HG02852 (cell line): ENCODE measurements around the gene IFRD2.
A peak's percentile ranks its signal among the peaks of the same experiment; 100 is the strongest.

Source experiments
- ATAC-seq: cut with Tn5 transposase; IDR thresholded peaks from one replicate; pipeline ENCODE4 v1.9.1; 2021; ENCODE audit warnings: mild to moderate bottlenecking, moderate library complexity; ENCODE audit not compliant: unreplicated experiment

Gene IFRD2

DNA sequence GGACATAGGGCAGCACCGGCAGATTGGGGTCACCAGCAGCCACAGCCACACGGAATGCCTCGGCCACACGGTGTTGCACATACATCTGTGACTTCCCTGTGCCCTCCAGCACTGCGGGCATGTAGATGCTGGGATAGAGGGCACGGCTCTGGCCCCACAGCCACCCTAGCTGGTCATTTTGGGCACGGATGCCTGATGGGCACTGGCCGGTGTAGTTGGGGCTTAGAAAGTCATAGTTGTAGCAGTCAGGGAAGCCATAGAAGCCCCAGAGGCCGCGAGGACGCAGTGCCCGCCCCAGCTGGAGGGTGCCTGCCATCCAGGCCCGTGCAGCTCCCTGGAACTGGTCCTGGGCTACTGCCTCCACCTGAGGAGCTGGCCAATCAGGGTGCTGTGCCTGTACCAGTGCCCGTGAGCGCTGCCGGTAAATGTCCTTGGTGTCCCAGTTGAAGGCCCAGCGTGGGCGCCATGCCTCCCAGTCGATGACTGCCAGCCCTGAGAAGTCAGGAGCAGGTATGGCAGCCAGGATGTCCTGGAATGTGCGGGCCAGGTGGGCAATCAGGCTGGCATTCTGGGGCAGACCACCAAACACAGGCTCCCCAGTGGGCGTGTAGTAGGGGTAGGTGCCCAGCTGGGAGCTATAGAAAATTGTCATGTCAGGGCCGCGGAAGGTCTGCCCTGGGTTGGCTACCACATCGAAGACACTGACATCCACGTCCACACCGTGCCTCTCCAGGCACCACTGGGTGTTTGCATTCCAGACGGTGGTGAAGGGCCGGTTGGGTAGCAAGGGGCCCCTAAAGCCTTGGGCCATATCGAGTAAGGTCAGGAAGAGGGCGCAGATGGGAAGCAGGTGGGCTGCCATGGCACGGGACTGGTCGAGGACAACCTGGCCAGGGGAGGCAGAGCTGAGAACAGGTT lies 10.1 kb upstream of the IFRD2 start:
- no peak for ATAC-seq

DNA sequence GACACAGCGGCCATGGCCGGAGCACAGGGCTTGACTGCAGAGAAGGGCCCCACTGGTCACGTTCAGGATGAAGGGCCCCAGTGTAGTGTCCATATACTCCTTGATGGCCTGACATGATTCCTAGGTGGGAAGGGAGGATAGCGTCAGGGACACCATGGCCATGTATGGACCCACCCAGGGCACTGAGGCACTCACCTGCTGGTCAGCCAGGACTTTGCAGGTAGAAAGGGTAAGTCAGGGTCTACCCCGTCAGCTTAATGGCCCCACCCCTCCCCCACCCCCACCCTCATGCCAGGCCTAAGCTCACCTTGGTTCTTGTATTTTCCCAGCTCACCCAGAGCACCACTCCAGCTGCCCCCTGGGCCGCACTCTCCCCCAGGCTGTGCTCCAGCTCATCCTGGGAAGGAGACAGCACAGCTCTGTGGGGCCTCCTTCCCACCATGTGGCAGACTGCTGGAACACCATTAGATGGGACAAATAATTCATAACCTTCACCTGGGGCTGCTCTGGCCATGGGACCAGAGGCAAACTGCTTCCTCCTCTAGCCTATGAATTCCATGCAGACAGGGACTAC lies 8.5 kb upstream of the IFRD2 start:
- no peak for ATAC-seq

DNA sequence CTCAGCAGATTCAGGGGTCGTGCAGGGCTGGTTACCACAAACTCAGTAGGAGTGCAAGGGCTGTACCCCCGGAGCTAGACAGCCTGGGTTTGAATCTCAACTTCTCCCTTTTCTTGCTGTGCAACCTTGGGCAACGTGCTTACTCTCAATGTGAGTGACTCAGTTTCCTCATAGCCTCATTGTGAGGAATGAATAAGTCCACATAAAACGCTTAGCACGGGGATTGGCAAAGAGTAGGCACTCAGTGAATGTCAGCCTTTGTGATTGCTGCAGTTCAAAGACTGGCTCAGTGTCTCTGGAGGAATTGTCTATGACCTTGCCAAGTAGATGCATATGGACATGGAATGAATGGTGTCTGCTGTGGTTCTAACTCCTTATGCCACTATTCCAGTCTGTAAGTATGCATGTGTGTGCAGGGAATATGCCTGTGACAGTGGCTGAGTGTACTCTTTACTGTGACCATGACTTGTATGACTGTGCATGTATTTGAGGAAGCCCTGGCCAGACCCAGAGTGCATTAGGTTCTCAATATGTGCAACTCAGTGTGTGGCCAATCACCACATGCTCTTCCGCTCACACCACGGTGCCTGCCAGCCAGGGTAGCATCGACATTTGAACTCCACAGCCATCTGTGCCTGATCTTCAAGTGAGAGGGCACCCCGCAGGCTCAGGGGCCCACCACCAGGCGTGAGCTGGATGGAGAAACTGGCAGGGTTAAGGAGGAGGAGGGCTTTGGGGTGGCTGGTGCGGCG lies 7.9 kb upstream of the IFRD2 start:
- no peak for ATAC-seq

DNA sequence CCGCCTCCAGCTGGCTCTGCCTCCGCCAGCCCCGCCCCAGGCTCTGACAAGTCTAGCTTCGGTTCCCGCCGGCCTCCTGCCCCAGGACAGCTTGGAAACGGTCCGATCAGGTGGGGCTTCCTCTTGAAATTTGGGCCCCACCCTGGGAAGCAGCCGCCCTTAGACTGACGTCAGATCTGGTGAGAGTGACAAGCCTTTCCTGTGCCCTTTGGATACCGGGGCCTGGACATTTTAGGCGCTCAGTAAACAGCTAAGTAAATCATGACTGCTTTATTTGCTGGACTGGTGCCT lies 7.4 kb upstream of the IFRD2 start:
- no peak for ATAC-seq

DNA sequence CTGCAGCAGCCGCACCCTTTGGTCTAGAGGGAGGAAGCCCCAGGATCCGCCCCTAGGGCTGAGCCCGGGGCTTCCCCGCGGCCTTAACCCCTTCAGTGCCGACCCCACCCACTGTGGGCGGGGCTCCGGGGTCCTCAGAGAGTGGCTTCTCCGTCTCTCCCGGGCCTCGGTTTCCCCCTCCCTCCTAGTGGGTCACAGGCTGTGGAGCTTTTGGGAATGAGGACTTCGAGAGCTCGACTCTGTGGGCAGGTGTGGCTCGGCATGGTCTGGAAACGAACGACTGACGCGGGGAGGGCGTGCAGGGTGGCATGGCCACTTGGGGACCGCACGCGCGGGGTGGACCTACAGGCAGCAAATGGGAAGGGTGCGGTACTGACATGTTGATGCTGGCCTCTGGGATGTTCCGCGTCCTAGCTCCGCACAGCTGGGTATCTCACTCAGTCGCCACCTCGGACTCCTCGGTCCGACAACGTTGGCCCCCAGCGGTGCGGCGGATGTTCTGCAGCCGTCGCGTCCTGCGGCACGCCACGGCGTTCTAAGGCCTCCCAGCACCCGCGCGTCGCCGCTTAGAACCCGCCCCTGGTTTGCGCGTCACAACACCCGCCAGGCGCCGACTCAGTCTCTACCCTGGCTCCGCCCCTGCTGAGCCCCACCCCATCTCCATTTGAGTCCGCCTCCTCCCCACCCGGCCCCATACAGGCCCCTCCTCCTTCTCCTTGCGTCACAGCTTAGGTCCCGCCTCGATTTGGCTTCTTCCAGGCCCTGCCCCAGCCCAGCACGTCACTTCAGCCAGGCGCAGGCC lies 6.8 kb upstream of the IFRD2 start, which contains the start of the genes HYAL3 and NAA80:
Gene HYAL3 (minus strand): TSS at position 570 of the 802 bp plus-strand sequence. CDS start 3,803 bp downstream, outside the sequence.
Gene NAA80 (minus strand): TSS at position 570 of the 802 bp plus-strand sequence. CDS start 1,942 bp downstream, outside the sequence.
- peak; percentile 82 for ATAC-seq

DNA sequence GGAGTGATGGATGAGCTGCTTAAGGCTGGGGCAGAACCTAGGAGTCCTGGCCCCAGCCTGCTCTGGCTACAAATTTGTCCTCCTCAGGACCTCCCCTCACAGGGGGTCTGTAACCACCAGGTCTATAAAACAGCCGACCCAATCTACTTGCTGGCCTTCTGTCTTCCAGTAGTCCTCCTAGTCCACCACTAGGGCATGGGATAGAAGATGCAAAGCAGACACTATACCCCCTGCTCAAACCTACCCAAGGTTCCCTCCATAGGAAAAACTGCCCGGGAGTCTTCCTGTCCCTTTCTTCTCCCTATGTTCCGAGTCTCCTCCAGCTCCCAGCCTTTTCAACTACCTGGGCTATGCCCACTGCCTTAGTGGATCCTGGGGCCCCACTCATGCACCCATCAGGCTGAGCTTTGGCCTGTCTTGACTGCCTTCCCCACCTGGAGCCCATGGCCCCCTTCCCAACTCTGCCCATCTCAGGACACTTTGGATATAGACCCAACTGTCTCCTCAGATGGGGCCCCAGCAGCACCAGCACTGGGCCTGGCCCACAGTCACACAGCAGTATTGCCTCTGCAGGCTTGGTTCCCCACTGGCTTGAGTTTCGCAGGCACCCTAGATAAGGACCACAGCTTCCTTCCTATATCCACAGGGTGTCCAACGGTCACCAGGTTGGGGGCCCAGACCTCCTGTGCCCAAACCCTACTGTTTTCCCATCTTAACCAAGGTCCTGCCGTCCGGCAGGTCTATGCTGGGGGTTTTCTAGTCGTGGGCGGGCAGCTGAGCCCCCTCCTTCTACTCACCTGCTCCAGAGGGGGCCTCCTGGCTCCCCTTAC lies 5.9 kb upstream of the IFRD2 start:
- ATAC-seq, result no peak

DNA sequence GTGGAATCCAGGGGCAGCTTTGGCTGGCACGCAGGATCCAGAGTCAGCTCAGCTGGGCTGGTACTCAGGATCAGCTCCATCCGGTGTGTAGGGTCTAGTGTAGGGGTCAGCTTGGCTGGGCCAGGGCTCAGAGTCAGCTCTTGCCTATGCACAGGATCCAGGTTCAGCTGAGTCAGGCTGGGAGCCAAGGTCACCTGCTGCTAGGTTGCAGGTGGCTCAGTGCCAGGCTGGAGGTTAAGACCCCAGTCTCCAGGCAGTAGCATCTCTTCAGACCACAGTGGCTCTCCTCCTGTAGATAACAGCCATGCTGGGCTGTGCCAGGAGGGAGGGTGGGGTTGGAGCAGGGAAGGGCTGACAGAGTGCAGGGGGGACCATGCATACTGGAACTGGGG lies 5.2 kb upstream of the IFRD2 start:
- ATAC-seq, result no peak

DNA sequence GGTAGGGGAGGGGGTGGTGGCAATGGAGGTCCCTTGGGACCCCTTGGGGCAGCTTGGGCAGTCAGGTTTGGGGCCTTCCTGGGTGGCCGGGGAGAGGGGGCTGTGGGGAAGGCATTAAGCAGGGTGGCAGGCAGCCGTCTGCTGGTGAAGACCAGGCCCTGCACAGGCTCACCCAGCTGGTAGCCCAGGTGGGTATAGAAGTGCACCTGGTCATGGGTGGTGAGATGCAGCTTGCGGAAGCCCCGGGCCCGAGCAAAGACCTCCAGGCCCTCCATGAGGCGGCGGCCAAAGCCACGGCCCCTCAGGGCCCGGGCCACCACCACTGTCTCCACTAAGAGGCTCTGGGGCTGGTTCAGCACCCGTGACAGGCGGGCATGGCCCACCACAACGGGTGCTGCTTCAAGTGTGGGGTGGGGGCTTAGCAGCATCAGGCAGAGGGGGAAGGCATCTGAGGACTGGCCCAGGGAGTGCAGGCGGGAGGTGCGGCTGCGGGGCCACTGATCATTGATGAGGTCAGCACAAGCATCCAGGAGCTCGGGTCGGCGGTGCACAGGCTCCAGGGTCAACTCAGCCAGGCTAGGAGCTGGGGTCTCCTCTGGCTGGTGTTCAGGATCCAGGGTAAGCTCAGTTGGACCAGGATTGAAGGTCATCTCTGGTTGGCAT lies 4.6 kb upstream of the IFRD2 start:
- ATAC-seq, result no peak

DNA sequence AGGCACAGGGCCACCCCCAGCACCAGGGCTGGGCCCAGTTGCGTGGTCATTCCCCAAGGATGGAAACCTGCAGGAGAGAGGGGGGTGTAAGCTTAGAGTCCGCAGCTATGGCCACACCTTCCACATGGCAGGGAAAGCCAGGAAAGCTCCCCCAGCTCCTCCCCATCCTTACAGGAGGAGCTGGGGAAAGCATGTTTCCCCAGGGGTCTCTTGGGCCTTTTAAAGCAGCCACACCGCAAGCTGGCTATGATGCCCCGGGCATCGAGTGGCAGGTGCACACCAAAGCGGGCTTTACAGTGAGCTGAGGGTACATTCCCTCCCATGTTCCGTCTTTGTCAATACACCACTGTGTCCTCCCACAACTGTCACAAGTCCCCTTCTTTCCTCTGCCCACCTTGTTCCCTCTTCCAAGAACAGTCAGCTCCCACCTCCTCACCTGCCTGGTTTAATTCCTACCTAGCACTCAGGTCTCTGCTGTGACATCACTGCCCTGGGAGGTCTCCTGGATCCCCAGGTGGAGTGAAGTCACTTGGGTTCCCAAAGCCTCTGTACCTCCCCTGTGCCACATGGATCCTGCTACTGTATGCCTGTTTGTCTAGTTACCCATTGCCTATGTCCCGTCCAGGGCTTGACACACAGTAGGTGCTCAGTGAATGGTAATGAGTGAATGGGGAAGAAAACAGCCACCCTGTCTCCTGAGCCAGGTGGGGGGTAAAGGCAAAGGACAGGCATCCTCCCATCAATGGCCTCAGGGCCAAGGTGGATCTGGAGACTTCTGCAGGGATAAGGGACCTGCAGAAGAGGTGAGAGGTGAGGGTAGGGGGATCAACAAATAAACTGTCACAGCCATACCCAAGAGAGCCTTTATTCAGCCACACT lies 3.6 kb upstream of the IFRD2 start:
- no peak for ATAC-seq

DNA sequence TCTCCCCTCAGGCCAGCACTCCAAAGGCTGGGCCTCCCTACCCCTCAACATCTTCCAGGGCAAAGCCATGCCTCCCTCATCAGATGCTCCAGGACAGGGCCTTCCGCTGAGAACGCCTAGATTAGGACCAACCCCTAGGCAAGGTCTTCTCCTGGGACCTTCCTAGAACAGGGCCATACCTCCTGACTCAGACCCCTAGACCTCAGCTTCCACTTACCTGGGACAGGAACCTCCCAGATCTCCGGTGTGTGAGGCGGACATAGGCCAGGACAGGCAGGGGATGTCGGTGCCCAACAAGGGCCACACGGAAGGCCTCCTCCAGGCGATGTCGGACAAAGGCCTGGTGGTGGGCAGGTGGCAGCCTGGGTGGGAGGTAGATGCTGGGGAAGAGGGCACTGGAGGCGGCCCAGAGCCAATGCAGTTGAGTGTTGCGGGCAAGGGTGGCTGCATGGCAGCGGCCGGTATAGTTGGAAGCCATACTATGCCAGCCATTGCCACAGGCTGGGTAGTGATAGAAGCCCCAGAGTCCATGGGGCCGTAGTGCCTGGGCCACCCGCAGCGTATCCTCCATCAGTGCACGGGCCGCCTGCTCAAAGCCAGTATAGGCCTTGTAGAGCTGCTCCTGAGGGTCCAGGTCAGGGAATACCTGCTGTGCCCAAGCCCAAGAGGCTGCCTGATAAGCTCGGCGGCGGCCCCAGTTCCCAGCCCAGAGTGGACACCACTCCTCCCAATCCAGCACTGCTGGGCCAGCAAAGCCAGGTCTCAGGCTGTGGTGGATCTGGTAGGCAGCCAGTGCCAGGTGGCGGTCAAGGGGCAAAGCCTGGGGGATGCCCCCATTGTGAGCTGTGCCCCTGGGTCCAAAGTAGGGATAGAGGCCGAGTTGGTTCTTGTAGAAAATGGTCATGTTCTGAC lies 2.5 kb upstream of the IFRD2 start:
- ATAC-seq, result no peak

DNA sequence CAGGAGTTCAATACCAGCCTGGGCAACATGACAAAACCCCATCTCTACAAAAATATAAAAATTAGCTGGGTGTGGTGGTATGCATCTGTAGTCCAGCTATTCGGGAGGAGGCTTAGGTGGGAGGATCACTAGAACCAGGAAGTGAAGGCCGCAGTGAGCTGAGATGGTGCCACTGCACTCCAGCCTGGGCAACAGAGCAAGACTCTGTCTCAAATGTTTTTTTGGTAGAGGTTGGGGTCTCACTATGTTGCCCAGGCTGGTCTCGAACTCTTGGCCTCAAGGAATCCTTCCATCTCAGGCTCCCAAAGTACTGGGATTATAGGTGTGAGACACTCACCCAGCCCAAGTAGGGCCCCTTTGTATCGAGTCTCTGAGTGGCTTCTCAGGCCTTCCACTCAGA lies 1.9 kb upstream of the IFRD2 start:
- no peak for ATAC-seq

DNA sequence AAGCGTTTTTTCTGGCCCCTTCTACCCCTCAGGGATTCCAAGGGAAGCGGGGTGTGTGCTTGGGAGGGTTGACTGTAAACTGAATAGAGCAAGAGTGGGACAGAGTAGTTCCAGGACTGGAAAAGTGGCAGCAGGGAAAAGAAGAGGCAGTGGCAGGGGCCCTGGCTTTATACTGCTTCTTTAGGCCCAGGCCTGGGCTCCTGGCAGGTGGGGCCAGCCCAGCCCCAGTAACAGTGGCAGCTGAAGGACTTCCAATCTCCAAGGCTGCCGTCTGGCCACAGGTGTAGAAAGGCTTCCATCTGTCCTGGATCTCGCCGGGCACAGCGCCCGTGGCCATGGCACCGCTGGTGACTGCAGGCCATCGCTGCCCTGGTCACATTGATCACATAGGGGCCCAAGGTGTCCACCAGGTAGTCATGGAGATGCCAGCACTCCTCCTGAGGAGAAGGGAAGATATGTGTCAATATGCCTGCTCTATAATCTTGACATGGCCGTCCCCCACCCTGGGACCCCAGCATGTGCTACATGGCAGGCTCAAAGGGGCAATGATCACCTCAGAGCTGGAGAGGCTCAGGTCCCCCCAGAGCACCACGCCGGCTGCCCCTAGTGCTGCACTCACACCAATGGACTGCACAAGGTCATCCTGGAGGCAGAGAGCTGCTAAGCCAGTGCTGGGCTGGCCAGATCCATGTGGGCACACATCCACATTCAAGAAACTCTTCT lies 1.0 kb upstream of the IFRD2 start:
- no peak for ATAC-seq

DNA sequence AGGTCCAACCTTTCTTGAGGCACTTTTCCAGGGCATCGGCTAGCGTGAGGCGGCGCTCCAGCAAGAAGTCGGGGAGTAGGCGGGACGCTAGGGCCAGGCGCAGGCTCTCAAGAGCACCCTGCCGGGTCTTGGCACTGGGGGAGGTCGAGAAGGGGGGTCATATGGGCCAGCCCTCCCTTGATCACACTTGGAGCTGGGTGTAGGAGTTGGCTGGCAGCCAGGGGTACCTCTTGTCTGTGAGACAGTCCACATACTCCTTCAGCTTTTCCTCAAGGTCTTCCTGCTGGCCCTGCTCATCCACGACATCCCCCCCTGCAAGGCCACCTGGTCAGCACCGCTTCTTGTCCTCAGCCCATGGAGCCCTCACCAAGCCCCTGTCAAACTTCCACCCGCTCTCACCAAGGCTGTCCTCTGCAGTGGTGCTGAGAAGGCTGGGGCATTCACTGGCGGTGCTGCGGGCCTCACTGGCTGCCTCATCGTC lies 2.0 kb downstream of the IFRD2 start:
- ATAC-seq, result no peak

DNA sequence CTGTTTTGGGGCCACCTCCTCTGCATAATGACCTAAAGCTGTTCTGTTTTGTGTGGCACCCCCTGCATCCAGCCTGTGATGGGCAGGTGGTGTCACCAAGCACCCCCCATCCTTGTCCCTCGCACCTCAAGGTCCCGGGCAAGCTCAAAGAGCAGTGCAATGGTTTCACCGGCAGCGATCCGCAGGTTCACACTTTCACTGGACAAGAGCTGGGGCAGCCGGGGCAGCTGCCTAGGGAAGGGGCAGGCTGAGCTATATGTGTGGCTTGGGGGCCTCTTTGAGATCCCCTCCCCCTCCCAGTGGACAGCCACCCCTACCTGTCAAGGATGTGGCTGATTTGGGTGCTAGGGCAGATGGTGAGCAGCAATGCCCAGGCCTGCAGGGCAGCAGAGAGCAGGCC lies 3.1 kb downstream of the IFRD2 start:
- ATAC-seq, result no peak

DNA sequence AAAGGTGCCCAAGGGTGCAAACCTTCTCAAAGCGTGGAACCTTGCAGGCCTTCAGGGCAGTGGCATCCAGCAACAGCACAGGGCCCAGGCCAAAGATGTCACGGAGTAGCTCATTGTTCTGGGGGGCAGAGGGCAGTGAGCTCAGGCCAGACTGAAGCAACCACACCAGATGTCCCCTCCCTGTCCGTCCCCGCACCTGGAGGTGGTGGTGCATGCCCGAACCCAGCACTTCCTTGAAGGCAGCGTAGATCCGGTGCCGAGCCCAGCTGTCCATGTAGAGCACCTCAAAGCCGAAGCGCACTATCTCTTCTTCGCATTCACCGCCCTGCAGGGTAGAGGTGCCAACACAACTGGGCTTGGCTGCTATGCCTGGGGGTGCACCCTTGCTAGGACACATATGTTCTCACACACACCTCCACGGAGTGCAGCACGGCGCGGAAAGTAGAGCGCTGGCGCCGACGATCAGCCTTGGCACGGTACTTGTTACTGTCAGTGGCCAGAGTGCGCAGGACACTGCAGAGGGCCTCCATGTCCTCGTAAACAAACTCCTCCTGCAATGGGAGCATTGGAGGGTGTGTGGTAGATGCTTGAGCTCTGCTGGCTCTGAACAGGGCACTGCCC lies 3.7 kb downstream of the IFRD2 start:
- no peak for ATAC-seq

DNA sequence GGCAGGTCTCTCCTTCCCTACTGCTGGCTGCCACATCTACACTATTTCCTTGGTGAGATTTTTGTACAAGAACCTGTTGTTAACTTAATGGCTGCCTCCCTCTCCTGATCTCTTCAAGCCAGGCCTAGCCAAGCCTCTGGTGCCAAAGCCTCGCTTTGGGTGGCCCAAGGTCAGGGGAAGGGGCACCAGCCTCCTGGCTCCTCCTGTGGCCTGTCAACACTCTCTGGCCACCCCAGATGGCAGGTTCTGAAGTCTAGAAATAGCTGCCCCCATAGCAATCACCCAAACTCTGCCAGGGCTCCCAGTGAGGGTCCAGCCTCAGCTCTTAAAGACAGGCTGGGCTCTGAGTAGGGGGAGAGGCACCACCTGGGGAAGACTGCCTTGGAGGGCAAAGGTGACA lies 5.0 kb downstream of the IFRD2 start:
- ATAC-seq, result no peak
